GM20000 (cell line): ENCODE data around the gene TMEM114.

Experiments
- DNase-seq: peaks from one replicate; pipeline ENCODE4 v3.0.0; 2012; ENCODE audit warnings: low spot score
- CTCF ChIP-seq: IDR thresholded peaks from 2 replicates; pipeline ENCODE4 v1.5.1; 2012; ENCODE audit warnings: mild to moderate bottlenecking, control low read depth; ENCODE audit errors: extremely low read depth, missing control alignments

The TMEM114 gene

GRCh38 chr16:8528471-8528870, 61.8 kb downstream of the TMEM114 start:
- DNase-seq, result no peak
- no peak for TF ChIP-seq CTCF

DNA sequence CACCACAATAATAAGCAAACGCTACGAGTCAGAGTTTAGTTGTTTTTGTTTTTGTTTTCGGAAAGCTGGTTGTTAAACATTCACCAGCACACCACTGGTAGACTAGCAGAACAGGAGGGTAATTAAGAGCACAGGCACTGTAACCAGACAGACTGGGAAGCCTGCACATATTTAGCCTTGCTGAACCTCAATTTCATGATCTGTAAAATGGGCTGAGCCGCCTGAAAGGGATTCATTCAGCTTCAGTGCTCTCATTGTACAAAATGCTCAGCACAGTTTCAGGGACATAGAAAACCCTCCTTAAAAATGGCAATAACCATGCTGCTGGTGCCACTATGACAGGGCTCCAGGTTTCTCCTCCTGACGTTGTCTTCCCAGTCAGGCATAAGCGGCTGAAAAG, 66.4 kb downstream of the TMEM114 start:
- no peak for DNase-seq
- no peak for TF ChIP-seq CTCF

DNA sequence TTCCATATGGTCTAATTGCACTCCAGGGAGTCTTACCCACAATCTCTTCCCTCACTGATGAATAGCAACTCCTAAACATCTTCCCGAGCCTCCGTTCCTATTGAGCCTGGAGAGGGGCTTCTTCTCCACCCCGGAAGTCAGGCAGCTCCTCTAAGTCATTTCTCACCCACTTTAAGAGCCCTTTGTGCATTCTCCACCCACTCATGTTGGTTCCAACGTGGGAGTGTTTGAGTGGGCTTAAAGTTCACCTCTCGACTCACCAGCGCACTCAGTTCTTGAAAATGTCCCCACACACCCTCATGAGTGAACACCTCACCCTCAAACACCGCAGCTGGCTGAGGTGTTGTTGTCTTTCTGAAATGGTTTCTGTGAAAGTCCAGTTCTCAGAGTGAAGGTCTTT, 67.6 kb downstream of the TMEM114 start:
- no peak for TF ChIP-seq CTCF
- DNase-seq, result no peak

DNA sequence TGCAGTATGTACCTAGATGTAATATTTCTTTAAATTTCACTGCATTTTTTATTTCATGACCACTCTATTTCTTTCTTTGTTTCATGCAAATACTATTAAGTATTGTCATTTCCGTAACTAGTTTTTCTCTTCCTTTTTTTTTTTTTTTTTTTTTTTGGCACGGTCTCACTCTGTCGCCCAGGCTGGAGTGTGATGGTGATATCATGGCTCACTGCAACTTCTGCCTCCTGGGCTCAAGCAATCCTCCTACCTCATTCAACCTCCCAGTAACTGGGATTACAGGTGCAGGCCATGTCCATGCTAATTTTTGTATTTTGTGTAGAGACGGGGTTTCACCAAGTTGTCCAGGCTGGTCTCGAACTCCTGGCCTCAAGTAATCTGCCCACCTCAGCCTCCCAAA, 70.7 kb downstream of the TMEM114 start:
- no peak for TF ChIP-seq CTCF
- no peak for DNase-seq
